Uterus (tissue), 2 donors: ENCODE results near the gene DOLK.

Source experiments
- CTCF ChIP-seq, 4 experiments: fragments of 200-600 bp in 2 of 4; fragments of 450-650 bp in 2 of 4; sonication (generic) in 2 of 4; IDR thresholded peaks; one replicate each; pipeline ENCODE4 v1.5.1; 2016 to 2019; ENCODE audit warnings: antibody characterized with exemption in 4 of 4, mild to moderate bottlenecking in 2 of 4, moderate library complexity in 1 of 4
- POLR2A ChIP-seq, 2 donors: fragments of 450-650 bp; IDR thresholded peaks; one replicate each; pipeline ENCODE4 v1.6.1; 2016; ENCODE audit warnings: antibody characterized with exemption in 2 of 2, mild to moderate bottlenecking in 1 of 2, moderate library complexity in 1 of 2

GRCh38 chr9:128940271-128940921, 7.0 kb downstream of the DOLK start:
- TF ChIP-seq CTCF (IDR thresholded peaks at IDR 0.05), result no peak
- TF ChIP-seq POLR2A (IDR thresholded peaks at IDR 0.05), result no peak
